MCF 10A (cell line): ENCODE measurements around the gene POLR3E. TPM values are rescaled to one million over a fixed set of nuclear protein-coding genes. Genes with fewer than 3 reads are reported as not detected.
"Not testable (repeated sequence)": the region's sequence is repeated elsewhere in the genome, so short reads cannot be mapped to it uniquely, and the experiment has no call there.

Experiments
- BruUV-seq: library from RNA; stranded (reverse); fragments of 400-500 nt; replicated peaks from 2 replicates; lab custom pipeline; 2021; lab: Mats Ljungman, UMichigan
- CTCF ChIA-PET: fragments of 300-600 bp; sonication (Branson Sonifier 250); formaldehyde crosslinking; extraction: SDS; loops from one replicate; lab custom pipeline; 2021; ENCODE audit warnings: antibody characterized with exemption, inconsistent platforms; lab: Yijun Ruan, JAX
- POLR2A ChIA-PET: fragments of 300-600, 350-650 bp; sonication (Branson Sonifier 250); formaldehyde crosslinking; extraction: SDS; loops from one replicate; lab custom pipeline; 2020; ENCODE audit warnings: antibody characterized with exemption, inconsistent platforms; lab: Yijun Ruan, JAX
- DNase-seq: peaks from one replicate; pipeline ENCODE4 v3.0.0-alpha.2; 2018; ENCODE audit not compliant: unreplicated experiment
- H3K27ac Mint-ChIP-seq: one replicate; pipeline ENCODE4 v1.8.0; 2022; ENCODE audit warnings: mild to moderate bottlenecking, low read depth, mixed read lengths; ENCODE audit not compliant: unreplicated experiment
- H3K27me3 Mint-ChIP-seq: one replicate; pipeline ENCODE4 v1.8.0; 2022; ENCODE audit warnings: mixed read lengths; ENCODE audit not compliant: insufficient read depth, unreplicated experiment
- H3K36me3 Mint-ChIP-seq: one replicate; pipeline ENCODE4 v1.8.0; 2022; ENCODE audit warnings: mild to moderate bottlenecking, moderate library complexity, mixed read lengths; ENCODE audit not compliant: insufficient read depth, unreplicated experiment
- H3K4me1 Mint-ChIP-seq: one replicate; pipeline ENCODE4 v1.8.0; 2022; ENCODE audit warnings: mixed read lengths; ENCODE audit not compliant: insufficient read depth, unreplicated experiment
- H3K4me3 Mint-ChIP-seq: one replicate; pipeline ENCODE4 v1.8.0; 2022; ENCODE audit warnings: mild to moderate bottlenecking, moderate library complexity, mixed read lengths; ENCODE audit not compliant: unreplicated experiment
- H3K9me3 Mint-ChIP-seq: one replicate; pipeline ENCODE4 v1.8.0; 2022; ENCODE audit warnings: mixed read lengths; ENCODE audit not compliant: unreplicated experiment
- intact Hi-C: fragments of 100-400 bp; cut with micrococcal nuclease; formaldehyde crosslinking; loops from 2 replicates; pipeline ENCODE4 v1.14.1; 2022
- total RNA-seq: library from RNA; stranded (reverse); gene quantifications from 2 replicates; pipeline ENCODE4 v1.2.3, GENCODE V29; 2022
- TF ChIP-seq, protein P1 (sequence below): fragments of 200-600 bp; IDR thresholded peaks from one replicate; pipeline ENCODE4 v1.8.0; 2022; ENCODE audit warnings: antibody characterized with exemption, mild to moderate bottlenecking; ENCODE audit not compliant: unreplicated experiment

POLR3E gene
- total RNA-seq, 1 experiment from 2014 or later: 73.8 TPM

DNA sequence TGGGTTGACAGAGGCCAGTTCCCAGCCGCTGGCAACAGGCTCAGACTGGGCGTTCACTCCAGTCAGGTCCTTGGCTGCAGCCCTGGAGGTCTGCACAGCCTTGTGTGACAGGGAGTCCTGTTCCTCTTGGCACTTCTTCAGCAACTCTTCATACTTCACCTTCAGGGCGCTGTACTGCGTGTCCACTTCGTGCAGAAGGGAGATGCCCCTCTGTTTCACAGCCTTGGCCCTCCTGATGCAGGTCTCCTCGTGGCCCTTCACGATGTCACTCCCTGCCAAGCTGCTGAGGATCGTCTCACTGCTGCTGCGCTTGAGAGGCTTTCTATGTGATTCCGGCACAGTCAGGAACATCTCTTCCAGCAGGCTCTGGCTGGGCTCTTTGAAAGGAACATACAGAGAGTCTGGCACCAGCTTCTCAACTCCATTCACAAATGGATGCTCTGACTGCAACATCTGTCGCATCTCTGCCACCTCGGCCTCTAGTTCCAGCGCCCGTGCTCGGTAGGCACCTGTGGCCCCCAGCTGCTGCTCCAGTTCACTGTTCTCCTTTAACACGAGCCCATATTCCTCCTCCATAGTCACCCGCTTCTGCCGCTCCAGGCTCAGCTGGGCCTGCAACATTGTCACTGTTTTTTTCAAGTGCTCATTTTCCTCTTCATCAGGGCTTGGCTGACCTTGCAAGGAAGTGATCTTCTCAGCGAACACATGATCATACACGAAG, 50.1 kb downstream of the POLR3E start:
- H3K4me1 Mint-ChIP-seq: peaks cover 10% of the 10 kb centered on the region
- H3K27ac Mint-ChIP-seq: no peak overlapping the region
- ChIA-PET POLR2A (interaction anchor here (1.0 to 3.8 kb wide), 5 partner anchors 10 to 26 kb away, joined by 3 to 14 read pairs (median 8); no protein-coding TSS in a partner anchor), CTCF (interaction anchor here (0.7 to 1.8 kb wide), 5 partner anchors 11 to 29 kb away, joined by 3 to 4 read pairs (median 3); no protein-coding TSS in a partner anchor)
- TF ChIP-seq, protein P1, sequence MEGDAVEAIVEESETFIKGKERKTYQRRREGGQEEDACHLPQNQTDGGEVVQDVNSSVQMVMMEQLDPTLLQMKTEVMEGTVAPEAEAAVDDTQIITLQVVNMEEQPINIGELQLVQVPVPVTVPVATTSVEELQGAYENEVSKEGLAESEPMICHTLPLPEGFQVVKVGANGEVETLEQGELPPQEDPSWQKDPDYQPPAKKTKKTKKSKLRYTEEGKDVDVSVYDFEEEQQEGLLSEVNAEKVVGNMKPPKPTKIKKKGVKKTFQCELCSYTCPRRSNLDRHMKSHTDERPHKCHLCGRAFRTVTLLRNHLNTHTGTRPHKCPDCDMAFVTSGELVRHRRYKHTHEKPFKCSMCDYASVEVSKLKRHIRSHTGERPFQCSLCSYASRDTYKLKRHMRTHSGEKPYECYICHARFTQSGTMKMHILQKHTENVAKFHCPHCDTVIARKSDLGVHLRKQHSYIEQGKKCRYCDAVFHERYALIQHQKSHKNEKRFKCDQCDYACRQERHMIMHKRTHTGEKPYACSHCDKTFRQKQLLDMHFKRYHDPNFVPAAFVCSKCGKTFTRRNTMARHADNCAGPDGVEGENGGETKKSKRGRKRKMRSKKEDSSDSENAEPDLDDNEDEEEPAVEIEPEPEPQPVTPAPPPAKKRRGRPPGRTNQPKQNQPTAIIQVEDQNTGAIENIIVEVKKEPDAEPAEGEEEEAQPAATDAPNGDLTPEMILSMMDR: no peak
- H3K36me3 Mint-ChIP-seq: peaks cover 77% of the 10 kb centered on the region
- intact Hi-C loops: no loop called here
- no TSS peak for BruUV-seq
- DNase-seq: no peak
- H3K4me3 Mint-ChIP-seq: no peak overlapping the region
- H3K9me3 Mint-ChIP-seq: no peaks in the 10 kb centered on the region
- no peaks in the 10 kb centered on the region for H3K27me3 Mint-ChIP-seq

DNA sequence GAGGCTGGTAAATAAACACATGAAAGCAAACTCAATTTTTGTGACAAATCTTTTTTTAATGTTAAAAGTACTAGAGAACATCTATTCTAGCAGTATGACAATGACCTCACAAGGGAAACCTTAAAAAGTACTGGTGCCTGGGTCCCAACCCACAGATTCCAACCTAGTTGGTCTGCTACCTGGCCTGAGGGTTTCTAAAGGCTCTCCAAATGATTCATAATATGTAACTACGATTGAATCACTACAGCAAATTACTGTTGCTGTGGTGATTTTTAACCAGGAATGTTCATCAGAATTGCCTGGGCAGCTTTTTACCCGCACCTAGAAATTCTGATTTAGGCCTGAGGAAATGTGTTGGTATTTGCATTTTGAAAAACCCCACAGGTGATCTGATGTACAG, 51.1 kb downstream of the POLR3E start:
- ChIA-PET CTCF (interaction anchor here (1.0 to 1.8 kb wide), 4 partner anchors 12 to 48 kb away, joined by 3 to 4 read pairs (median 3); no protein-coding TSS in a partner anchor), POLR2A (interaction anchor here (0.8 to 3.8 kb wide), 8 partner anchors 8 to 55 kb away, joined by 3 to 14 read pairs (median 4); no protein-coding TSS in a partner anchor)
- intact Hi-C loops: no loop called here
- H3K4me3 Mint-ChIP-seq: no peak overlapping the region
- no peaks in the 10 kb centered on the region for H3K9me3 Mint-ChIP-seq
- TF ChIP-seq, protein P1: no peak
- no peaks in the 10 kb centered on the region for H3K27me3 Mint-ChIP-seq
- H3K4me1 Mint-ChIP-seq: peaks cover 12% of the 10 kb centered on the region
- peak overlapping the region; percentile 10 for H3K27ac Mint-ChIP-seq
- peak; percentile 24 for DNase-seq
- no TSS peak for BruUV-seq
- peaks cover 73% of the 10 kb centered on the region for H3K36me3 Mint-ChIP-seq

DNA sequence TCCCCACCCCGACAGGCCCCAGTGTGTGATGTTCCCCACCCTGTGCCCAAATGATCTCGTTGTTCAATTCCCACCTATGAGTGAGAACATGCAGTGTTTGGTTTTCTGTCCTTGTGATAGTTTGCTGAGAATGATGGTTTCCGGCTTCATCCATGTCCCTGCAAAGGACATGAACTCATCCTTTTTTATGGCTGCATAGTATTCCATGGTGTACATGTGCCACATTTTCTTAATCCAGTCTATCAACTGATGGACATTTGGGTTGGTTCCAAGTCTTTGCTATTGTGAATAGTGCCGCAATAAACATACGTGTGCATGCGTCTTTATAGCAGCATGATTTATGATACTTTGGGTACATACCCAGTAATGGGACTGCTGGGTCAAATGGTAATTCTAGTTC, 53.8 kb downstream of the POLR3E start:
- POLR2A ChIA-PET, intact Hi-C loops, DNase-seq, H3K27me3 Mint-ChIP-seq, BruUV-seq, H3K4me3 Mint-ChIP-seq, H3K9me3 Mint-ChIP-seq, CTCF ChIA-PET, H3K27ac Mint-ChIP-seq: not testable (repeated sequence)
- H3K36me3 Mint-ChIP-seq: peaks cover 71% of the 10 kb centered on the region
- peaks cover 31% of the 10 kb centered on the region for H3K4me1 Mint-ChIP-seq

GRCh38 chr16:22352140-22352539, 54.9 kb downstream of the POLR3E start:
- Mint-ChIP-seq H3K36me3 (peaks cover 67% of the 10 kb centered on the region), H3K4me3 (no peak overlapping the region), H3K27ac (no peak overlapping the region), H3K9me3 (no peaks in the 10 kb centered on the region), H3K27me3 (no peaks in the 10 kb centered on the region), H3K4me1 (peaks cover 31% of the 10 kb centered on the region)
- CTCF ChIA-PET: interaction anchor here (1.0 kb wide), 1 partner anchor 52 kb away, joined by 5 read pairs; no protein-coding TSS in a partner anchor
- DNase-seq: no peak
- BruUV-seq: no TSS peak
- intact Hi-C loops: no loop called here
- POLR2A ChIA-PET: interaction anchor here (1.0 to 3.8 kb wide), 3 partner anchors 12 to 21 kb away, joined by 3 to 24 read pairs (median 14); no protein-coding TSS in a partner anchor
- TF ChIP-seq, protein P1: no peak
